GM18508 (cell line): ENCODE data around the gene ASIC1.

ENCODE experiments used
- ATAC-seq: cut with Tn5 transposase; IDR thresholded peaks from one replicate; pipeline ENCODE4 v1.9.1; 2021; ENCODE audit warnings: moderate number of reproducible peaks; ENCODE audit not compliant: insufficient read depth, unreplicated experiment

The ASIC1 gene

GRCh38 chr12:50132505-50133135 is 75.2 kb downstream of the ASIC1 start:
- no peak for ATAC-seq
